K562 (cell line): Measurements from ENCODE around the gene TTC22. TPM values are rescaled to one million over a fixed set of nuclear protein-coding genes. Genes with fewer than 3 reads are reported as not detected.

Experiments
- CHCHD3 ChIP-seq: fragments of 250-450 bp; sonication (Bioruptor Pico); IDR thresholded peaks from 2 replicates; pipeline ENCODE4 v2.1.2; 2022; ENCODE audit warnings: mild to moderate bottlenecking
- FOXM1 ChIP-seq, 2 experiments: fragments of 450-650 bp in 1 of 2; sonication (generic) in 1 of 2; formaldehyde crosslinking in 1 of 2; IDR thresholded peaks; 2 replicates each; pipeline versions ENCODE4 v1.6.1 to v1.9.0; 2017 to 2022; ENCODE audit warnings: low read depth in 2 of 2, mild to moderate bottlenecking in 2 of 2, missing genetic modification reagents in 1 of 2, moderate library complexity in 1 of 2
- HEY1 ChIP-seq: fragments of 250-450 bp; sonication (Bioruptor Pico); IDR thresholded peaks from 2 replicates; pipeline ENCODE4 v1.5.0; 2020; ENCODE audit warnings: mild to moderate bottlenecking, moderate library complexity, borderline replicate concordance
- MBD2 ChIP-seq: sonication (generic); IDR thresholded peaks from 2 replicates; pipeline ENCODE4 v1.6.1; 2016; ENCODE audit warnings: low read depth, borderline replicate concordance
- SAP30 ChIP-seq: fragments of 200-600 bp; sonication (generic); IDR thresholded peaks from 2 replicates; pipeline ENCODE4 v1.6.1; 2012; ENCODE audit warnings: borderline replicate concordance, low read depth, mild to moderate bottlenecking, moderate library complexity, low read length, control low read depth, inconsistent platforms; ENCODE audit not compliant: insufficient read depth, poor library complexity, severe bottlenecking
- ZFX ChIP-seq: sonication (generic); formaldehyde crosslinking; IDR thresholded peaks from 2 replicates; pipeline ENCODE4 v1.8.0; 2022; ENCODE audit warnings: mild to moderate bottlenecking, missing genetic modification reagents, moderate library complexity
- ZNF224 ChIP-seq: sonication (generic); formaldehyde crosslinking; IDR thresholded peaks from 2 replicates; pipeline ENCODE4 v1.8.0; 2022; ENCODE audit warnings: mild to moderate bottlenecking, missing genetic modification reagents
- polyA plus RNA-seq, 8 experiments: library from polyadenylated mRNA; depleted of rRNA in 4 of 8; stranded (reverse) in 5 of 8; unstranded in 3 of 8; fragments of >200 nt; fragmentation: Nextera tagmentation in 2 of 8; fragmentation: Illumina TruSeq in 1 of 8; extraction: Ambion mirVana in 2 of 8; extraction: Trizol in 1 of 8; gene quantifications; 2 replicates each; pipeline versions ENCODE4 v1.2.1 to v1.2.3, GENCODE V29; 2011 to 2014; ENCODE audit warnings: inconsistent platforms in 1 of 8, missing spikeins in 1 of 8
- total RNA-seq, 7 experiments: library from RNA; depleted of rRNA in 6 of 7; stranded (reverse); fragments of >200 nt in 6 of 7; fragmentation: Illumina TruSeq in 2 of 7; extraction: Trizol in 2 of 7; gene quantifications; 2 replicates each; pipeline versions ENCODE4 v1.2.1 to v1.2.3, GENCODE V29; 2011 to 2021; ENCODE audit warnings: low replicate concordance in 1 of 7
- TF ChIP-seq, protein P1 (sequence below): fragments of 250-450 bp; sonication (Bioruptor Pico); IDR thresholded peaks from 2 replicates; pipeline ENCODE4 v1.5.0; 2021
- TF ChIP-seq, protein P2 (sequence below): fragments of 450-650 bp; IDR thresholded peaks from 2 replicates; pipeline ENCODE4 v1.6.1; 2016; ENCODE audit warnings: mild to moderate bottlenecking
- TF ChIP-seq, protein P3 (sequence below): conservative IDR thresholded peaks from 2 replicates; pipeline ENCODE4 v1.6.1; 2011; ENCODE audit warnings: low read depth, mild to moderate bottlenecking, low read length; ENCODE audit not compliant: control insufficient read depth

TTC22 gene
- total and polyA plus RNA-seq, 9 of the 15 experiments (the other 6 are each of a cell fraction or from before 2014, with no cell fraction given) = 0.07 TPM; not detected in 8

DNA sequence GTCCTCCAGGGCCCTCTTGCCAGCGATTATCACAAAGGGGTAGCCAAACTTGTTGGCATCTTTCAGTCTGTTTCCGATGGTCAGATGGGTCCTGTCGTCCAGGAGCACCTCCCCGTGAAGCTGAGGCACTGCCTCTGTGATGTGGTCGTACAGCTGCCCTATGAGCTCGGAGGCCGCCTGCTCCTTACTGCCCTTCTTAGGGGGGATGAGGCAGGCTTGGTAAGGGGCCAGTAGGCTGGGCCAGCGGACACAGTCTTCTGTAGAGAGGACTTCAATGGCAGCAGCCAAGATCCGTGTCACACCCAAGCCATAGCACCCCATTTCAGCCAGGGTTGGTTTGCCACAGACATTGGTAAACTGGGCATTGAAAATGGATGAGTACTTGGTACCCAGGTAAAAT is 43.3 kb downstream of the TTC22 start (continued):
- no peak for TF ChIP-seq HEY1 (CRISPR knock-in tag)
- no peak for TF ChIP-seq FOXM1 (IDR thresholded peaks at IDR 0.05; ENCODE audit: low read depth)
- TF ChIP-seq FOXM1 (CRISPR knock-in tag; IDR thresholded peaks at IDR 0.05; ENCODE audit: low read depth) = no peak
- TF ChIP-seq SAP30 = no peak
- TF ChIP-seq, protein P1, sequence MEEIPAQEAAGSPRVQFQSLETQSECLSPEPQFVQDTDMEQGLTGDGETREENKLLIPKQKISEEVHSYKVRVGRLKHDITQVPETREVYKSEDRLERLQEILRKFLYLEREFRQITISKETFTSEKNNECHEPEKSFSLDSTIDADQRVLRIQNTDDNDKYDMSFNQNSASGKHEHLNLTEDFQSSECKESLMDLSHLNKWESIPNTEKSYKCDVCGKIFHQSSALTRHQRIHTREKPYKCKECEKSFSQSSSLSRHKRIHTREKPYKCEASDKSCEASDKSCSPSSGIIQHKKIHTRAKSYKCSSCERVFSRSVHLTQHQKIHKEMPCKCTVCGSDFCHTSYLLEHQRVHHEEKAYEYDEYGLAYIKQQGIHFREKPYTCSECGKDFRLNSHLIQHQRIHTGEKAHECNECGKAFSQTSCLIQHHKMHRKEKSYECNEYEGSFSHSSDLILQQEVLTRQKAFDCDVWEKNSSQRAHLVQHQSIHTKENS (CRISPR knock-in tag) = no peak
- TF ChIP-seq ZNF224 (CRISPR knock-in tag) = no peak
- TF ChIP-seq, protein P2, sequence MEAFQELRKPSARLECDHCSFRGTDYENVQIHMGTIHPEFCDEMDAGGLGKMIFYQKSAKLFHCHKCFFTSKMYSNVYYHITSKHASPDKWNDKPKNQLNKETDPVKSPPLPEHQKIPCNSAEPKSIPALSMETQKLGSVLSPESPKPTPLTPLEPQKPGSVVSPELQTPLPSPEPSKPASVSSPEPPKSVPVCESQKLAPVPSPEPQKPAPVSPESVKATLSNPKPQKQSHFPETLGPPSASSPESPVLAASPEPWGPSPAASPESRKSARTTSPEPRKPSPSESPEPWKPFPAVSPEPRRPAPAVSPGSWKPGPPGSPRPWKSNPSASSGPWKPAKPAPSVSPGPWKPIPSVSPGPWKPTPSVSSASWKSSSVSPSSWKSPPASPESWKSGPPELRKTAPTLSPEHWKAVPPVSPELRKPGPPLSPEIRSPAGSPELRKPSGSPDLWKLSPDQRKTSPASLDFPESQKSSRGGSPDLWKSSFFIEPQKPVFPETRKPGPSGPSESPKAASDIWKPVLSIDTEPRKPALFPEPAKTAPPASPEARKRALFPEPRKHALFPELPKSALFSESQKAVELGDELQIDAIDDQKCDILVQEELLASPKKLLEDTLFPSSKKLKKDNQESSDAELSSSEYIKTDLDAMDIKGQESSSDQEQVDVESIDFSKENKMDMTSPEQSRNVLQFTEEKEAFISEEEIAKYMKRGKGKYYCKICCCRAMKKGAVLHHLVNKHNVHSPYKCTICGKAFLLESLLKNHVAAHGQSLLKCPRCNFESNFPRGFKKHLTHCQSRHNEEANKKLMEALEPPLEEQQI = no peak
- no peak for TF ChIP-seq CHCHD3 (CRISPR knock-in tag)
- TF ChIP-seq ZFX (CRISPR knock-in tag) = no peak
- no peak for TF ChIP-seq MBD2
- TF ChIP-seq, protein P3, sequence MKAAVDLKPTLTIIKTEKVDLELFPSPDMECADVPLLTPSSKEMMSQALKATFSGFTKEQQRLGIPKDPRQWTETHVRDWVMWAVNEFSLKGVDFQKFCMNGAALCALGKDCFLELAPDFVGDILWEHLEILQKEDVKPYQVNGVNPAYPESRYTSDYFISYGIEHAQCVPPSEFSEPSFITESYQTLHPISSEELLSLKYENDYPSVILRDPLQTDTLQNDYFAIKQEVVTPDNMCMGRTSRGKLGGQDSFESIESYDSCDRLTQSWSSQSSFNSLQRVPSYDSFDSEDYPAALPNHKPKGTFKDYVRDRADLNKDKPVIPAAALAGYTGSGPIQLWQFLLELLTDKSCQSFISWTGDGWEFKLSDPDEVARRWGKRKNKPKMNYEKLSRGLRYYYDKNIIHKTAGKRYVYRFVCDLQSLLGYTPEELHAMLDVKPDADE = no peak
